Fibroblast of lung (primary cell): Measurements from ENCODE around the gene SETBP1. TPM values are rescaled to one million over a fixed set of nuclear protein-coding genes. Genes with fewer than 3 reads are reported as not detected.

Experiments used
- DNase-seq, 2 donors: peaks; one replicate each; pipeline versions ENCODE4 v3.0.0 to v3.0.0-alpha.2; 2010; ENCODE audit warnings: low read depth in 2 of 2
- H2AFZ ChIP-seq: 2 replicates; pipeline ENCODE4 v1.5.1; 2012; ENCODE audit warnings: low read length, control low read depth, inconsistent platforms
- H3K27ac ChIP-seq: 2 replicates; pipeline ENCODE4 v1.5.1; 2011; ENCODE audit warnings: low read length, control low read depth; ENCODE audit not compliant: insufficient read depth
- H3K27me3 ChIP-seq: 2 replicates; pipeline ENCODE4 v1.5.1; 2011; ENCODE audit warnings: mild to moderate bottlenecking, low read length; ENCODE audit not compliant: control insufficient read depth, insufficient read depth
- H3K36me3 ChIP-seq: 2 replicates; pipeline ENCODE4 v1.5.1; 2011; ENCODE audit warnings: low read length; ENCODE audit not compliant: control insufficient read depth, insufficient read depth
- H3K4me1 ChIP-seq: 2 replicates; pipeline ENCODE4 v1.5.1; 2011; ENCODE audit warnings: low read length; ENCODE audit not compliant: control insufficient read depth, insufficient read depth; ENCODE audit errors: extremely low read depth
- H3K4me2 ChIP-seq: 2 replicates; pipeline ENCODE4 v1.5.1; 2011; ENCODE audit warnings: low read length, control low read depth; ENCODE audit not compliant: insufficient read depth; ENCODE audit errors: extremely low read depth
- H3K4me3 ChIP-seq, 4 experiments: fragments of 200-600 bp in 1 of 4; sonication (generic) in 1 of 4; replicated peaks in 1 of 4; 2 replicates each; pipeline ENCODE4 v1.5.1; 2011 to 2016; ENCODE audit warnings: low read length in 4 of 4, low read depth in 3 of 4, mild to moderate bottlenecking in 3 of 4, control low read depth in 2 of 4, inconsistent platforms in 1 of 4, mixed read lengths in 1 of 4; ENCODE audit not compliant: insufficient read depth in 1 of 4; ENCODE audit errors: control extremely low read depth in 1 of 4
- H3K79me2 ChIP-seq: 2 replicates; pipeline ENCODE4 v1.5.1; 2012; ENCODE audit warnings: mild to moderate bottlenecking, low read length, inconsistent platforms; ENCODE audit not compliant: control insufficient read depth, insufficient read depth
- H3K9ac ChIP-seq: 2 replicates; pipeline ENCODE4 v1.5.1; 2011; ENCODE audit warnings: mild to moderate bottlenecking, low read length, control low read depth; ENCODE audit not compliant: insufficient read depth
- H3K9me3 ChIP-seq: 2 replicates; pipeline ENCODE4 v1.5.1; 2012; ENCODE audit warnings: low read depth, low read length; ENCODE audit not compliant: control insufficient read depth, insufficient read depth
- H4K20me1 ChIP-seq: 2 replicates; pipeline ENCODE4 v1.5.1; 2011; ENCODE audit warnings: low read length; ENCODE audit not compliant: control insufficient read depth, insufficient read depth; ENCODE audit errors: extremely low read depth
- CTCF ChIP-seq, 2 donors: IDR thresholded peaks in 1 of 2; conservative IDR thresholded peaks in 1 of 2; 1 replicate in 1 of 2; 2 replicates in 1 of 2; pipeline ENCODE4 v1.5.1; 2011 to 2012; ENCODE audit warnings: low read length in 2 of 2, control low read depth in 1 of 2, inconsistent platforms in 1 of 2, low read depth in 1 of 2, mild to moderate bottlenecking in 1 of 2
- EZH2 ChIP-seq: IDR thresholded peaks from 2 replicates; pipeline ENCODE4 v1.5.1; 2012; ENCODE audit warnings: low read length, control low read depth, mild to moderate bottlenecking; ENCODE audit errors: missing control alignments
- polyA plus RNA-seq, 2 donors: library from polyadenylated mRNA; depleted of rRNA in 1 of 2; stranded (reverse) in 1 of 2; unstranded in 1 of 2; fragments of >200 nt; gene quantifications; 2 replicates each; pipeline ENCODE4 v1.2.1, GENCODE V29; 2011 to 2012; ENCODE audit warnings: missing spikeins in 1 of 2
- total RNA-seq: library from RNA; depleted of rRNA; stranded (reverse); fragments of >200 nt; gene quantifications from 2 replicates; pipeline ENCODE4 v1.2.1, GENCODE V29; 2014

Gene SETBP1
- total and polyA plus RNA-seq, 2 donors (not counting 1 experiment from before 2014, with no cell fraction given): 4.5 to 5.4 TPM

GRCh38 chr18:44702594-44702993, 21.9 kb downstream of the SETBP1 start:
- TF ChIP-seq EZH2 (no peak), CTCF (conservative IDR thresholded peaks at IDR 0.05 in 1 of 2, IDR thresholded peaks at IDR 0.05 in 1 of 2; ENCODE audit: low read depth in 1 of 2, low read length in 2 of 2) (no peak)
- Histone ChIP-seq H4K20me1 (no peaks in the 10 kb centered on the region), H3K79me2 (no peaks in the 10 kb centered on the region), H3K27me3 (no peaks in the 10 kb centered on the region), H3K9me3 (no peaks in the 10 kb centered on the region), H3K27ac (no peak overlapping the region), H3K36me3 (no peaks in the 10 kb centered on the region), H3K4me1 (peaks cover 3% of the 10 kb centered on the region), H2AFZ (no peak overlapping the region), H3K9ac (no peak overlapping the region), H3K4me3 (no peak overlapping the region), H3K4me2 (no peak overlapping the region)
- DNase-seq: no peak

- H3K9me3 ChIP-seq: no peaks in the 10 kb centered on the region
- no peak for DNase-seq
- no peak for TF ChIP-seq CTCF (conservative IDR thresholded peaks at IDR 0.05 in 1 of 2, IDR thresholded peaks at IDR 0.05 in 1 of 2; ENCODE audit: low read depth in 1 of 2, low read length in 2 of 2)
- TF ChIP-seq EZH2: no peak
- H2AFZ ChIP-seq: no peak overlapping the region
- no peaks in the 10 kb centered on the region for H4K20me1 ChIP-seq
- H3K27me3 ChIP-seq: no peaks in the 10 kb centered on the region
- no peak overlapping the region for H3K27ac ChIP-seq
- no peak overlapping the region for H3K9ac ChIP-seq
- no peak overlapping the region for H3K4me2 ChIP-seq
- no peaks in the 10 kb centered on the region for H3K79me2 ChIP-seq
- H3K4me3 ChIP-seq: no peak overlapping the region
- H3K4me1 ChIP-seq: peaks cover 11% of the 10 kb centered on the region
- no peaks in the 10 kb centered on the region for H3K36me3 ChIP-seq
Observed at GRCh38 chr18:44704135-44704789, 23.6 kb downstream of the SETBP1 start.

GRCh38 chr18:44705075-44705675, 24.5 kb downstream of the SETBP1 start:
- Histone ChIP-seq H3K4me3 (no peak overlapping the region), H4K20me1 (no peaks in the 10 kb centered on the region), H3K36me3 (no peaks in the 10 kb centered on the region), H3K4me1 (peaks cover 14% of the 10 kb centered on the region), H3K27me3 (no peaks in the 10 kb centered on the region), H3K4me2 (no peak overlapping the region), H3K79me2 (no peaks in the 10 kb centered on the region), H3K9ac (no peak overlapping the region), H3K27ac (no peak overlapping the region), H2AFZ (no peak overlapping the region), H3K9me3 (no peaks in the 10 kb centered on the region)
- no peak for DNase-seq
- TF ChIP-seq CTCF (conservative IDR thresholded peaks at IDR 0.05 in 1 of 2, IDR thresholded peaks at IDR 0.05 in 1 of 2; ENCODE audit: low read depth in 1 of 2, low read length in 2 of 2): no peak
- no peak for TF ChIP-seq EZH2
